DMS153 (cell line): ENCODE results near the gene SRGAP3.

ENCODE experiments used
- DNase-seq: peaks from one replicate; lab custom pipeline; 2025; lab: John Stamatoyannopoulos, UW

The SRGAP3 gene

DNA sequence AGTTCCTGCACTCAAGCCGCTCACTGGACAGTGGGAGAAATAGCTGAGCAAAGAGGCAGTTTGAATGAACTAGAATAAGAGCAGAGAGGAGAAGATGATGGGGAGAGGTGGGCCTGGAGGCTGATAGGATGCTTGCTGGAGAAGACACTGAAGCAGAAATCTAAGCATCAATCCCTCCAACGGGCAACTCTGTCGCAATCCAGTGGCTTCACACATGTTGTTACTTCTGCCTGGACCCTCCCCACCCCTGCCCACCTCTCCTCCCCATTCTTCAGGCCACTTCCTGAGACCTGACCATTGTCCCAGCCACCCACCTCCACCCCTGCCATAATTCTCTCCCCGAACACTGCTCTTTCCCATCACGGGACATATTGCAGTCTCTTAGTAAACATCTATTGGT is 76.0 kb downstream of the SRGAP3 start:
- DNase-seq, result no peak

- DNase-seq, result peak; percentile 12
Observed at GRCh38 chr3:9172851-9173321, 76.6 kb downstream of the SRGAP3 start.

DNA sequence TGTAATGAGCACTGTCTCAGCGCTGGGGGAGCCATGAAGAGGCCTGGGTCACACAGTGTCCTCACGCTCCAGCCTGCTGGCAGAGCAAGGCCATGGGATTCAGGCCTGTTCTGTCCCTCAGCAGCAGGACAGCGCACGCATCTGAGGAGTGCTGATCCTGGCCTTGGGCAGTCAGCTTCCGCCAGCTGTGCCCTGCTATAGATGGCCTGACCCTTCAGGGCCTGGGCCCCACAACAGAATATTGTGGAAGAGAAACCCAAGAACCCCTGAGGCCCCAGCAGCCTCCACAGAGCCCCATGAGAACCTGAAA is 78.6 kb downstream of the SRGAP3 start:
- DNase-seq, result no peak

DNA sequence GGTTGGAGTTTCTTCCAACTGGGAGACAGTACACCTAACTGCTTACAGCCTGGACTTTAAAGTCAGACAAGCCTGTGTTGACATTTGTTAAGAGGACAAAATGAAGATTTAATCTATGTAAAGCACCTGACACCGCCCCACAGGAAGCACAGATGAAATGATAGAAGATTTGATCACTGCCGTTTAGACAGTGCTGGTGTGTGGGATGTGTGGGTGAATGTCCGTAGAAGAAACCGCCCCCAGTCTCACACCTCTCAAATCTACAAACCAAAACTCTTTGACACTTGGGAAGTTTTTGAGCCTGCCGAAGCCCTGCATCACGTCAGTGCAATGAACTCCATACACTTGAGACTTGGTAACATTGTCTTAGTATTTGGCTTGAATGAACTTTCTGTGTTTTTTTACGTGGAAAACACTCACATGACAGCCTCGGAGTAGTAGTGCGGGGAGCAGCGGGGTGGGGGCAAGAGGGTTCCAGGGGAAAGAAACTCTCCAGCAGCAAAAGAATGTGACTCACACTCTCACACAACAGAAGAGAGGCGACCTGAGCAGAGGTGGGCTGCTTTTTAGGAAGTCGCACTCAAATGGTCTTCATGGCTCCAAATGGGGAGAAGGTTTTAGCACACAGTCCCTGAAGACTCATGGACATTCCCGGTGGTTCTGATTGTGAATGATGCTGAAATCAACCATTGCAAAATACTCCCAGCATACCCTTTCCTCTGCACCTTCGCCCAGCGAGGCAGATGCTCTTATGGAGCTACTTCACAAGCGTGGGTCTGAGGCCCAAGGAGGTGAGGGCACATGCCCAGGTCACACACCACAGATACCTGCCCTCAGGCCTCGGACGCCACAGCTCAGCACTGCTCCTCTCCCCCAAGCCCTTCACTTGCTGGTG is 79.2 kb downstream of the SRGAP3 start:
- no peak for DNase-seq

DNA sequence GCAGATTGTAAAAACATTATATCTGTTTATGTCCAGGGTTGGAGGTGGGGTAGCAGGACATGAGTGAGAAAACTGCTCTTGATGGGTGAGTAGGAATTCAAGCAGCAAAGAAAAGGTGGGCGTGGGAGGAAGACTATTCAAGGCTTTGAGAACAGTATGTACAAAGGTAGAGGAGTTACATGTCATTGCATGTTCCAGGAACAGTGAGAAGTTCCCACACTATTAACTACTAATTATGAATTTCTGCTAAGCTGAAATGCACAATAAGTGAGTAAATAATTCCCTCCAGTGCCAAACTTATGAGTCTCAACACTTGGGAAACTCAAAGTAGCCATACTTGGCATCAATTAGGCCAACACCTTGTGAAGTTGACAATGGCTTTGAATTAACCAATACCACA is 80.1 kb downstream of the SRGAP3 start:
- no peak for DNase-seq

GRCh38 chr3:9168241-9168741 is 81.2 kb downstream of the SRGAP3 start:
- no peak for DNase-seq

DNA sequence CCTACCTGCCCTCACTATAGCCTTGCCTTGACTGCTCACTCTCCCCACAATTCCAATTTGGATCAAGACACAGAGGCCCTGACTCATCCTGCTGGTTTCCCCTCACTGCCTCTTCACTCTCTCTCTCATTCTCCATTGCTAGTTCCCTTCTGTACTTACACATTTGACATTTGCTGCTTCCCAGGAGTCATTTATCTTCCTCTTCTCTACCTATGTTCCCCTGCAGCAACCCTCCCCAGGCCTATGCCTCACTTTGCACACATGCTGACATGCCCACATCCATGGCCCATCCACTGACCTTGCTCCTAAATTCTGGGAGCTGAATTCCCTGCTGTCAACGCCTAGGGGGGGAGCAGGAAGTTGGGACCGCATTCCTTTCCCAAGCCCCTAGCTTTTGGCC is 82.2 kb downstream of the SRGAP3 start:
- DNase-seq, result no peak

DNA sequence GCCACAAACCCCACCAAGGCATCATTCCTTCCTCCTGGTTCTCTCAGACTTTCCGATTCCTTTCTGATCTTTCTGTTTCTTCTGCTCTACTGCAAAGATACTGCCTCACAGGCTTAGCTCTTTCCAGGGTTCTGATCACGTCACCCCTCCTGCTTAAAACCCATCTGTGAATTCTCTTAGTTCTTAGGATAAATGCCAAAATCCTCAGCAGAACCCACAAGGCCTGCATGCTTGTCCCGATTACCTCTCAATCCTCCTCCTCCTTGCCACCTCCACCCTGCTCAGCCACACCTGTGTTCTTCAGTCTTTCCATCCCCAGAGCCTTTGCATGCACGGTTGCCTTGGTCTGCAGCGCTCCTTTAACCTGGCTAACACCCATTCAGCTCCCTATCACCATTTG is 84.0 kb downstream of the SRGAP3 start:
- DNase-seq, result no peak

- no peak for DNase-seq
Observed at GRCh38 chr3:9163289-9163688, 86.2 kb downstream of the SRGAP3 start.

DNA sequence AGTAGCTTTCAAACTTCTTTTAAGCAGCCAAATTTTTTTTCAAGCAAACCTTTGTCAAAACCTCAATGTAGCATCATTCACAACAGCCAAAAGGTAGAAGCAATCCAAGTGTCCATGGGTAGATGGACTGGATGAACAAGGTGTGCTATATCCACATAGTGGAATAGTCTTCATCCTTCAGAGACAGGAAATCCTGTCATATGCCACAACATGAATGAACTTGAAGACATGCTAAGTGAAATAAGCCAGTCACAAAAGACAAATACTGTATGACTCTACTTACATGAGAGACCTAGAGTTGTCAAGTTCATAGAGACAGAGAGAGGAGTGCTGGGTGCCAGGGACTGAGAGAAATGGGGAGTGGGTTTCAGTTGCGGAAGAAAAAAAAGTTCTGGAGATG is 87.6 kb downstream of the SRGAP3 start:
- DNase-seq, result no peak

GRCh38 chr3:9161298-9161697 is 88.1 kb downstream of the SRGAP3 start:
- DNase-seq, result no peak

DNA sequence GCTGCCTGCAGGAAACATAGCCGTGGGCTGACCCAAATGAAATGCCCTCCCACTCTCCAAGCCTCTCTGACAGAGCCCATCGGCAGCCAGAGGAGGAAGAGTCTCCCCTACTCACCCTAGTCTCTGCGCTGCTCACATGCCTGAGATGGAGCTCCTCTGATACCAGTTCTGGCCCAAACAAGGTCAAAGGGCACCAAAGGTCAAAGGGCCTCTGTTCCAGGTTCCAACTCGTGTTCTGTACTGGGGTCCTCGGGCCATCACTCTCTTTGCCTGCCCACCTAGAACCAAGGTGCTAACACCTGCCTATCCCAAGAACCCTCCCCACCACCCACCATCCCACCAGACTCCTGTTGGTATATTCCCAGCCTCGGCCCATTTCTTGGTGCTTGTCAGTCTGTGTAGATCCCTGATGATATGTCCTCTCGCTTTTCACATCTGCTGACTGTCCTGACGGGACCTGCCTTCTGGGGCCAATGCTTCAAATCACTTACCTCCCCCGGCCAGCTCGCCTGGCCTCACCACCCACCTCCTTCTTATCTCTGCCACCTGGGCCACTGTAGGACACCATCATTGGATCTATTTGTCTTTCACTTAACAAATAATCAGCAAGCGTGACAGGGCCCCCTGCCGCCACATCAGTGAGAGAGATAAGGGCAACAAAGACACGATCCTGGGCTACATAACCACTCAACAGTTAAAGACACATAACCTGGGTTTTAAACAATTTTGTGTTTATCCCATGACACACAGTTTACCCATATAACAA is 90.4 kb downstream of the SRGAP3 start:
- DNase-seq, result peak; percentile 1

- no peak for DNase-seq
Observed at GRCh38 chr3:9157651-9158362, 91.6 kb downstream of the SRGAP3 start.

GRCh38 chr3:9156604-9157003 is 92.8 kb downstream of the SRGAP3 start:
- DNase-seq, result no peak

DNA sequence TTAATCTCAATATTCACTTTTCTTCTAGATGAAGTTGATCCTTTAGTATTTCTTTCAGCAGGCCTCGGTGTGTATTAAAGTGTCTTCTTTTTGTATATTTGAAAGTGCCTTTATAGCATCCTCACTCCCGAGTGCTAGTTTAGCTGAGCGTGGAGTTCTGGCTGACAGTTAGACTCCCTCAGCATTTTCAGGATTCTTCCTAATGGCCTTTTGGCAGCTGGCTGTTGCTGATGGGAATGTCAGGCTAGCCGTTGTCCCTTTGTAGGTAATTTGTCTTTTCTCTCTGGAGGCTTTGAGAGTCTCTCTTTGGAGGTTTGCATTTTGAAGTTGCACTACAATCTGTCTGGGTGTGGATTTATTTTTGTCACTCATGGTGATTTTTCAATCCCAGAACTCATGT is 94.4 kb downstream of the SRGAP3 start:
- DNase-seq, result no peak

DNA sequence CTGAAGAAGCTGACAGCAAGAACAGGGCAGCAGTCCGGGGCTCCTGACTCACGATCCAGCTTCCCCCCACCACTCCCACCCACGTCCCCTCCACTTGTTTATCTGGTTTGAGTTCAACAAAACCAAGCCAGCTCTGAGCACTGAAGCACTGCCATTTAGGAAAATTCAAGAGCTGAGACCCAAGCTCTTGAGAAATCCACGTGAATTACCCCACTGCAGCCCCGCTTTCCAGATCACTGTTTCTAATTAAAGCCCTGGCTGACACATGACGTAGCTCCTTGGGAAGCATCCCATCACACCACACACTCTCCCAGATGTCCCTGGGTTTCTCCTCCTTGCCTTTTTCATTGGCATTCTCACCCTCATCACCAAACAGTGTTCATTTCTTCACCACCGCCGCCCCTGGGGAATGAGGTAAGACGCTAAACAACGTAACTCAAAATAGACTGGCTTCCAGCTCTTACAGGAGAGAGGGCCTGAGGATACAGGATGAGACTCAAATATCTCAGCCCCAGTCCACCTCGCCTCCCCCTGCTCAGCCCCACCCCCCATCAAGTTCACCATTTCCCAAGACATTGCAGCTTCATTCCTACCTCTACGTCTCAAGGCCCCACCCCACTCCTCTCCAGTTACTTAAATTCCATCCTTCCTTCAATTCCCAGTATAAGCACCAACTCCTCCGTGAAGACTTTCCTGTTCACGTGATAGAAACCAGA is 95.4 kb downstream of the SRGAP3 start:
- DNase-seq, result no peak

- no peak for DNase-seq
Observed at GRCh38 chr3:9151240-9151639, 98.2 kb downstream of the SRGAP3 start.

GRCh38 chr3:9149566-9149965 is 99.9 kb downstream of the SRGAP3 start:
- no peak for DNase-seq

DNA sequence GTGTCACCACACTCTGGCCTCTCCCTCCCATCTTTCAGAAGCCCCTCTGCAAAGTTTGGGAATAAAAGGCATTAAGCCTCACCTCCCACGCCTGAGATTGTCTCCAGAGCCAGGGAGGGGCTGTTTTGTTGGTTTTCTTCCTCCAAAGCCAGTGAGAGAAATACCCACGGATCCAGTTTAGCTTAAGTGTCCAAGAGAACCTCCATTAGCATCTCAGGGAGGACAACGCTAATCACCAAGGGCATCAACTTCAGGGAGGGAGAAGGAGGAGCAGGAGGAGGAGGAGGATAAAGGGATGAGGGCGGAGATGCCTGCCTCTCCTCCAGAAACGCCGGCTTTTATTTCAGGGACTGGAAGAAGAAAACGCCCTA is 101.6 kb downstream of the SRGAP3 start:
- DNase-seq, result no peak

DNA sequence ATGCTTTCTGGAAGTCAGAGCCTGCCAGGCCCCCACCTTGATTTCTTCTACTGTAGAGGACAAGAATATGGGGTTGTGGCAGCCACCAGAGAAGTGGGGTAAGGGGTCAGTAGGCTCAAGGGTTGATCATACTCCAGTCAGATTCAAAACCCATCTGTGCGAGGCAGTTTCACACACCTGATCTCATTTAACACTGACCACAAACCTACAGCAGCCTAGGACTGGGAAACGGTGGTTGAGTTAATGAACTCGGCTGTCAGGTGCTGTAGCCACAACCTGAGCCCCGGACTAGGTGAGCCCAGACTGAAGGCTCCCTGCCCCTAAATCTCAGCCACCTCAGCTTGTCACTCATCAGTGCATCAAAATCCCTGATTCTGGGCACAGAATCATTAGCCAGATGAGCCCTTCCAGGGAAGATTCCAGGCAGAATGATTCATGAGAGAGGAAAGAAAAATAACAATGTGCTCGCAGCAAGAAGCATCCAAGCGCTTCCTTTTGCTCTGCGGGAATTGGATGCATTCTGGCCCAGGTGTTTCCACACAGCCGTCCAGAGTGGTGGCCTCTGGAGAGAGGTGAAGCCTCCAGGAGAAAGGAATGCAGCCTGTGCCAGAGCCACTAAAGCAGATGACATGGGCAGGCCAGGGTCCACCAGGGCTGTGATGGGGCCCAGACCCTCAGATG is 102.1 kb downstream of the SRGAP3 start:
- no peak for DNase-seq

DNA sequence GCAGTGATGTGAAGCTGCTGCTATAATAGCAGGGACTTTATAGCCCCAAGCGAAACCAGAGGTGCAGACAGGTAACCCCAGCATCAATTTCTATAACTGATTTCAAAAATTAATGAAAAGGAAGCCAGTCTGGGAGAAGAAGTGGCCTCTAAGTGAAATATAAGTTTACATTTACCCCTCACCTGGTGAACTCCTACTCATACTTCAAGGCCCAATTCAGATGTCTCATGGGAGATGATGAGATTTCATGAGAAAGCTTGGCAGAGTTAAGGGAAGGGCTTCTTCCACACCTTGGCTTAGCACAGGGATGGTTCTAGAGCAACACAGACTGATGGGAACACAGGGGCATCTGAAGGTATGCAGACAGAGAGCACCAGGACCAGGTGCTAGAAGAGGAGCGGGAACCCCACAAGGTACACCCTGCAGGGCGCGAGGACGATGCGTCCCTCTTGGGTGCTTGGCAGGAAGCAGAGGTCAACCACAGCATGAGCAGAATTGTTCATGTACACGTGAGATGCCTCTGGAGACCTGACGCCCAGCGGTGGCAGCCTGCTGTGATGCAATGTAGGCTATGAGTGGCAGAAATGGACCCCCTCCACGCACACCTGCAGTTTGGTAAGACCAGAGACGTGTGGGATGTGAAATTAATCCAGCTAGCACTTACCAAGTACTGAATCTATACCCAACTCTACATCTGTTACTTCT is 102.9 kb downstream of the SRGAP3 start:
- no peak for DNase-seq
